GM19452 (cell line): Measurements from ENCODE around the gene OR4N2.
"Not testable (repeated sequence)": the region's sequence is repeated elsewhere in the genome, so short reads cannot be mapped to it uniquely, and the experiment has no call there.

Source experiments
- ATAC-seq: cut with Tn5 transposase; IDR thresholded peaks from one replicate; pipeline ENCODE4 v1.9.1; 2021; ENCODE audit not compliant: unreplicated experiment

OR4N2 gene

GRCh38 chr14:19834203-19834848 is 30.8 kb downstream of the OR4N2 start:
- not testable (repeated sequence) for ATAC-seq

DNA sequence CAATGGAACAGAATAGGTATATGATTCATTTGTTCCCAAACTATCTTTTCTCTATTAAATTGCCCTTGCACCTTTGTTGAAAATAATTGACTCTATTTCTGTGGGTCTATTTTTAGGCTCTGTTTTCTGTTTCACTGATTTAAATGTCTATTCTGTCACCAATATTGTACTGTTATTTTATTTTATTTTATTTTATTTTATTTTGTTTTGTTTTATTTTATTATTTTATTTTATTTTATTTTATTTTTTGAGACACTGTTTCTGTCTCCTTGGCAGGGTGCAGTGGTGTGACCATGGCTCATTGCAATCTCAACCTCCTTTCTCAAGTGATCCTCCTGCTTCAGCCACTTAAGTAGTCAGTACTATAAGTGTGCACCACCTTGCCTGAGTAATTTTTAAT is 34.9 kb downstream of the OR4N2 start:
- no peak for ATAC-seq

- no peak for ATAC-seq
Observed at GRCh38 chr14:19851365-19851764, 47.8 kb downstream of the OR4N2 start.

- ATAC-seq: not testable (repeated sequence)
Observed at GRCh38 chr14:19866061-19866669, 62.6 kb downstream of the OR4N2 start.

DNA sequence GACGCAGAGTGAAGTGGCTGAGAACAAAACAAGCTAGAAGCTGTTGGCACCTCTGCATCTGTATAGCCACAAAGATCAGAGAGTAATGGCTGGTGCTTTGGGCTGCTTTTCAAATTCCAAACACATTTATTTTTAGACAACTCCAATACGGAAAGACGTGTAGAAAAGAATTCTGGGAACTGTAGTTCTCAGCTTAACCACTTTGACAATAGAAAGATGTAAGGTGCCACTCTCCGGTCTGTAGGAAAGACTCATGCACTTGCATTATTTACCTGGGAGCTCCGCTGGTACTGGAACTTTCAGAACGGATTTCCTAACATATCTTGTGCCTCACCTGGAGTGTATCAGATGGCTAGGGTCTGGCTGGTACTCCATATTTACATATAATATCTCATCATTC is 69.6 kb downstream of the OR4N2 start:
- no peak for ATAC-seq

- ATAC-seq: no peak
Observed at GRCh38 chr14:19874842-19875241, 71.3 kb downstream of the OR4N2 start, which contains the start of gene OR4K2. OR4K2 (plus strand) TSS chr14:19875142; CDS start chr14:19876268, 1,126 bp downstream.

- ATAC-seq: no peak
Observed at GRCh38 chr14:19878029-19878642, 74.6 kb downstream of the OR4N2 start.
